ENCODE data around the gene TREX2. TPM values are rescaled to one million over a fixed set of nuclear protein-coding genes. Genes with fewer than 3 reads are reported as not detected.
A peak's percentile ranks its signal among the peaks of the same experiment; 100 is the strongest.

TREX2 gene
- total and polyA plus RNA-seq, 11 donors, result 0.22 to 0.48 (median 0.29) TPM; not detected in 3

DNA sequence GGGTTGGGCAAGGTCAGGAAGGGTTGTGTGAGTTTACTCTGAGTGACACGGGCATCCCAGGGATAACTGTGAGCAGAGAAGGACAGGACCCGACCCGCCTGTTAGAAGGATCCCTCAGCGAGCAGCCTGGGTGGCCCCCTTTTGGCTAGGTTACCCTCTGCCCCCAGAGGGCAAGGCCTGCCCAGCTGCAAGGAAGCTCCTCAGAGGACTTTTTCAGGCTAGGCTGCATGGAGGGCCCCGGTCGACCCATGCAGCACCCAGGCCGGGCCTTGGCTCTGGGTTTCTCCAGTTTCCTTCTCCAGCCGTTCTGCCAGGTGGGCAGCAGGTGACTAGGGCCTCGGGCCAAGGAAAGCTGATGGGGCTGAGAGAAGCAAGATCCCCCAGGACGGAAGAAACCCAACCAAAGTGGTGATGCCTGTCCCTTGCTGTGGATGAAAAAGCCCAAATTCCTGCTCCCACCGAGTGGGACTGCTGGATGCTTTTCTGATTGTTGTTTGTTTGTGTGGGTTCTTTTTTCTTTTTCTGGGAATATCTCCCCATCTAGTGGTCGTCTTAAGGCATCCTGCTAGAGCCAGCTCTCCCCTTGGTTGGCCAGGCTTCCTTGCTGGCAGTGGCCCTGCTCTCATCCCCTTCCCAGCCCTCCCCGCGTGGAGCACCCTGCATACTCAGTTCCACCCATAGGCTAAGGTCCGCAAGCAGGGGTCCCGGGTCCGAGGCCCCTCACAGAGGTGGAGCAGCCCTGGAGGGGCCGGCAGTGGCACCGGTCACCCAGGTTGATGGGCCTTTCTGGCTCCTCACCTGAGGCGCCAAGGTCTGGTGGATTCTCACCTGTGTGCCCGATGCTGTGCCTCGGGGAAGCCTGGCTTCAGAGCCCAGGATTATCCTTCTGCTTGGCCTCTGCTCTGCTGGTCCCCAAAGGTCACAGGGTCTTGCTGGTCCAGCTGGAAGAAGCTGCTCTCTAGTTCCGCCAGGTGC, 32.8 kb downstream of the TREX2 start:
- H3K9me3 ChIP-seq, result no peaks in the 10 kb centered on the region
- peaks cover 0 to 14% (median 0%) of the 10 kb centered on the region in 12 donors for H3K4me1 ChIP-seq
- H3K36me3 ChIP-seq, result no peaks in the 10 kb centered on the region
- H3K27ac ChIP-seq, result no peak overlapping the region
- H3K4me3 ChIP-seq, result peak overlapping the region in 5 of 12 donors; percentile 53 to 64 (median 60)
- 75 to 82% (median 80%) methylated on average over 21 to 23 of the region's 23 CpGs for WGBS, 4 donors
- TF ChIP-seq, protein P1, sequence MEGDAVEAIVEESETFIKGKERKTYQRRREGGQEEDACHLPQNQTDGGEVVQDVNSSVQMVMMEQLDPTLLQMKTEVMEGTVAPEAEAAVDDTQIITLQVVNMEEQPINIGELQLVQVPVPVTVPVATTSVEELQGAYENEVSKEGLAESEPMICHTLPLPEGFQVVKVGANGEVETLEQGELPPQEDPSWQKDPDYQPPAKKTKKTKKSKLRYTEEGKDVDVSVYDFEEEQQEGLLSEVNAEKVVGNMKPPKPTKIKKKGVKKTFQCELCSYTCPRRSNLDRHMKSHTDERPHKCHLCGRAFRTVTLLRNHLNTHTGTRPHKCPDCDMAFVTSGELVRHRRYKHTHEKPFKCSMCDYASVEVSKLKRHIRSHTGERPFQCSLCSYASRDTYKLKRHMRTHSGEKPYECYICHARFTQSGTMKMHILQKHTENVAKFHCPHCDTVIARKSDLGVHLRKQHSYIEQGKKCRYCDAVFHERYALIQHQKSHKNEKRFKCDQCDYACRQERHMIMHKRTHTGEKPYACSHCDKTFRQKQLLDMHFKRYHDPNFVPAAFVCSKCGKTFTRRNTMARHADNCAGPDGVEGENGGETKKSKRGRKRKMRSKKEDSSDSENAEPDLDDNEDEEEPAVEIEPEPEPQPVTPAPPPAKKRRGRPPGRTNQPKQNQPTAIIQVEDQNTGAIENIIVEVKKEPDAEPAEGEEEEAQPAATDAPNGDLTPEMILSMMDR (IDR thresholded peaks at IDR 0.05), result no peak
- TF ChIP-seq POLR2A (IDR thresholded peaks at IDR 0.05), result no peak
- peaks cover 0 to 22% (median 0%) of the 10 kb centered on the region in 9 donors for H3K27me3 ChIP-seq
- ATAC-seq (no peak), DNase-seq (no peak)
- intact Hi-C loops (cut with DNase I), result loop anchor here in 2 of 10 donors (10.0 kb wide), 1 partner anchor 378 kb away; no protein-coding TSS in a partner anchor

DNA sequence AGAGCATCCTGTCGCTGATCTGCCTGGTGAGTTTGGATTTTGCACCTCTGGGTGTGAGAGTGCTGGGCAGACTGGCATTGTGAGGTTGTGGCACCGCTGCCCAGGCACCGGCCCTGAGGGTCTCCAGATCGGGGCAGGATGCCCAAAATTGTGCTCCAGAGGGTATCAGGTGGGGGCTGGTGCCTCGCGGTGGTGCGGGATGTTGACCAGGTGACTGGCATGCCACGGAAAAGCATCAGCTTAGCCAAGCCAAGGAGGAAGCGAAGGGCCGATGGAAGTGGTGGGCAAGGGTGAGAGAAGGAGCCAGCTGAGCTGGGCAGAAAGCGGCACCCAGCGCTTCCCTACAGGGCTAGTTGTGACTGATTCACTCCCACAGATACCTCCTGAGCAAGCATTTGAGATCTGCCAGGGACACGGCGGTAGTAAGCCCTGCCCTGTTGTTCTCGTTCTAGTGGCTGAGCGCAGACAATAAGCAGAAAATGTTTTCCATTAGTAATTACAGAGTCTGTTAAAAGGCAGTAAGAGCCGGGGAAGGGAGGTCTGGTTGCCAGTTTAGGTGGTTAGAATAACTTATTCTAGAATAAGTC, 33.8 kb downstream of the TREX2 start:
- ATAC-seq (peak in 1 of 4 donors; percentile 16), DNase-seq (no peak)
- peak overlapping the region in 4 of 12 donors; percentile 38 to 59 (median 50) for H3K27ac ChIP-seq
- 57 to 71% (median 64%) methylated on average over 16 to 17 of the region's 17 CpGs for WGBS, 4 donors
- no peaks in the 10 kb centered on the region for H3K36me3 ChIP-seq
- no peaks in the 10 kb centered on the region for H3K9me3 ChIP-seq
- TF ChIP-seq, protein P1 (IDR thresholded peaks at IDR 0.05), result no peak
- no peak for TF ChIP-seq POLR2A (IDR thresholded peaks at IDR 0.05)
- peaks cover 0 to 14% (median 0%) of the 10 kb centered on the region in 12 donors for H3K4me1 ChIP-seq
- peak overlapping the region; percentile 29 to 64 (median 57) for H3K4me3 ChIP-seq
- intact Hi-C loops (cut with DNase I), result loop anchor here in 2 of 10 donors (10.0 kb wide), 1 partner anchor 377 kb away; no protein-coding TSS in a partner anchor
- peaks cover 0 to 22% (median 0%) of the 10 kb centered on the region in 9 donors for H3K27me3 ChIP-seq

DNA sequence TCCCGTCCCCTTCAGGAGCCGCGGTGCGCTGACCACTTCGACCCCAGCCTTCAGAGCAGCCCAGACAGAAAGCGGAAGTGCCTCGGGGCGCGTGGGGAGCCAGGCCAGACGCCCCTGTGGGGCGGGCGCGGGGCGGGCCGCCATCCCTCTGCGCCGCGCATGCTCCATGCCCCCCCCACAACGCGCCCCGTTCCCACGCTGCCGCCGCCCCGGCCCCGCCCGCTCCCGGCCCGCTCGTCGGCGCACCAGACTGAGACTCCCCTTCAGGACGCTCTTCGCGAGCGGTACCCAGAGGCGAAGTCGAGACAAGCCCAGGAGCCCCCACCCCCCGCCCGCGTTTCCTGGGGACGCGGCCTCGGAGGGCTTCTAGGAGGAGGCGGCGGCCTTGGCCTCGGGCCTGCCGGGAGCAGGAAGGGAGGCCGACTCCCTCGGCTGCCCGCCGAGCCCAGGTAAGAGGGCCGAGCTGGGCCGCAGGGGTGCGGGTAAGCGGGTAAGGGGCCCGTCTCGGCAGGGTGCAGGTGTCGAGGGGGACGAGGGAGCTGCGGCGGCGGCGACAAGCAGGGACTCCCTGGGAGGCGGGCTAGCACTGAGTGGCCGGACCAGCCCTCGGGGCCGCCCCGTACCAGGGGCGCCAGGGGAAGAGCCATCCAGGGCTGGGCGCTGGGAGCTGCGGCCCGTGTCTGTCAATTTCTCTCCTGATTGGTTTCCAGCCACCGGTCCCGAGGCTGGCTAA, 34.4 kb downstream of the TREX2 start, which contains the start of gene ZFP92:
Gene ZFP92, plus strand, starts transcription at position 218 of the 733 bp plus-strand sequence. CDS start 6,851 bp downstream, outside the sequence.
- Histone ChIP-seq H3K27me3 (peaks cover 0 to 18% (median 0%) of the 10 kb centered on the region in 9 donors), H3K4me3 (peak within 1 kb of the TSS; percentile 29 to 64 (median 57)), H3K9me3 (no peaks in the 10 kb centered on the region), H3K4me1 (peaks cover 0 to 14% (median 0%) of the 10 kb centered on the region in 12 donors), H3K36me3 (no peaks in the 10 kb centered on the region), H3K27ac (peak within 1 kb of the TSS in 6 of 12 donors; percentile 9 to 59 (median 45))
- 3 to 57% (median 27%) methylated on average over 35 to 72 of the region's 75 CpGs for WGBS, 4 donors
- intact Hi-C loops (cut with DNase I), result loop anchor here in 2 of 10 donors (10.0 kb wide), 1 partner anchor 377 kb away; no protein-coding TSS in a partner anchor
- ATAC-seq, result peak in 3 of 4 donors; percentile 62 to 81 (median 64)
- no peak for TF ChIP-seq POLR2A (IDR thresholded peaks at IDR 0.05)
- TF ChIP-seq, protein P1 (IDR thresholded peaks at IDR 0.05), result no peak
- peak; percentile 23 to 72 (median 45) for DNase-seq

Measured in heart left ventricle (tissue), 16 donors.